HG02588 (cell line): Measurements from ENCODE around the gene GABRG3.

Experiments used
- ATAC-seq: cut with Tn5 transposase; IDR thresholded peaks from one replicate; pipeline ENCODE4 v1.9.1; 2021; ENCODE audit warnings: mild to moderate bottlenecking, moderate library complexity; ENCODE audit not compliant: unreplicated experiment

The GABRG3 gene

GRCh38 chr15:27396521-27396920, 425.5 kb downstream of the GABRG3 start:
- ATAC-seq = no peak

- ATAC-seq = no peak
These were observed 426.0 kb downstream of the GABRG3 start for GRCh38 chr15:27396996-27397395.

- no peak for ATAC-seq
These were observed 427.7 kb downstream of the GABRG3 start for GRCh38 chr15:27398631-27399161.

- ATAC-seq = no peak
These were observed 428.3 kb downstream of the GABRG3 start for GRCh38 chr15:27399241-27399640.

GRCh38 chr15:27401471-27401870, 430.5 kb downstream of the GABRG3 start:
- no peak for ATAC-seq

GRCh38 chr15:27408428-27408827, 437.4 kb downstream of the GABRG3 start:
- ATAC-seq = no peak

- no peak for ATAC-seq
These were observed 440.1 kb downstream of the GABRG3 start for GRCh38 chr15:27410996-27411605.

- no peak for ATAC-seq
These were observed 441.4 kb downstream of the GABRG3 start for GRCh38 chr15:27412415-27412814.

GRCh38 chr15:27414168-27414870, 443.3 kb downstream of the GABRG3 start:
- ATAC-seq = no peak

- no peak for ATAC-seq
These were observed 447.7 kb downstream of the GABRG3 start for GRCh38 chr15:27418726-27419125.

GRCh38 chr15:27422997-27423396, 452.0 kb downstream of the GABRG3 start:
- no peak for ATAC-seq

- no peak for ATAC-seq
These were observed 455.8 kb downstream of the GABRG3 start for GRCh38 chr15:27426805-27427204.

GRCh38 chr15:27427276-27427675, 456.3 kb downstream of the GABRG3 start:
- no peak for ATAC-seq

GRCh38 chr15:27428151-27428550, 457.2 kb downstream of the GABRG3 start:
- ATAC-seq = no peak

- no peak for ATAC-seq
These were observed 458.6 kb downstream of the GABRG3 start for GRCh38 chr15:27429577-27429976.

GRCh38 chr15:27433604-27434003, 462.6 kb downstream of the GABRG3 start:
- ATAC-seq = no peak

- no peak for ATAC-seq
These were observed 467.7 kb downstream of the GABRG3 start for GRCh38 chr15:27438403-27439375.

- ATAC-seq = no peak
These were observed 470.1 kb downstream of the GABRG3 start for GRCh38 chr15:27441120-27441519.

- no peak for ATAC-seq
These were observed 477.3 kb downstream of the GABRG3 start for GRCh38 chr15:27448234-27448633.

- ATAC-seq = no peak
These were observed 478.0 kb downstream of the GABRG3 start for GRCh38 chr15:27448986-27449385.

GRCh38 chr15:27449941-27450340, 479.0 kb downstream of the GABRG3 start:
- ATAC-seq = no peak
